NT2/D1 (cell line): Measurements from ENCODE around the gene CGB1.

ENCODE experiments used
- DNase-seq: peaks from one replicate; pipeline ENCODE4 v3.0.0-alpha.2; 2011; ENCODE audit warnings: low read depth, low spot score
- H3K27me3 ChIP-seq: 2 replicates; pipeline ENCODE4 v1.6.0; 2011; ENCODE audit warnings: mild to moderate bottlenecking; ENCODE audit not compliant: insufficient read length, insufficient read depth
- H3K36me3 ChIP-seq: 2 replicates; pipeline ENCODE4 v1.6.1; 2011; ENCODE audit warnings: mild to moderate bottlenecking, low read length, mixed read lengths; ENCODE audit not compliant: insufficient read depth, insufficient read length
- H3K4me1 ChIP-seq: 2 replicates; pipeline ENCODE4 v1.5.1; 2011; ENCODE audit not compliant: insufficient read depth, insufficient read length
- H3K4me3 ChIP-seq: 2 replicates; pipeline ENCODE4 v1.5.1; 2011; ENCODE audit warnings: low read depth; ENCODE audit not compliant: insufficient read length
- H3K9ac ChIP-seq: 2 replicates; pipeline ENCODE4 v1.6.0; 2011; ENCODE audit warnings: low read depth; ENCODE audit not compliant: insufficient read length
- H3K9me3 ChIP-seq: 2 replicates; pipeline ENCODE4 v1.5.1; 2011; ENCODE audit warnings: mild to moderate bottlenecking, low read length; ENCODE audit not compliant: insufficient read depth
- SUZ12 ChIP-seq: IDR thresholded peaks from 2 replicates; pipeline ENCODE4 v1.6.1; 2011; ENCODE audit not compliant: insufficient read length, insufficient read depth; ENCODE audit errors: extremely low read depth
- YY1 ChIP-seq: IDR thresholded peaks from 2 replicates; pipeline ENCODE4 v1.6.1; 2011; ENCODE audit not compliant: insufficient read length, insufficient read depth
- ZNF274 ChIP-seq: IDR thresholded peaks from 2 replicates; pipeline ENCODE4 v1.6.1; 2011; ENCODE audit warnings: mild to moderate bottlenecking, low read depth, low read length

Gene CGB1

GRCh38 chr19:49004964-49005614, 31.6 kb downstream of the CGB1 start:
- H3K36me3 ChIP-seq, result peaks cover 71% of the 10 kb centered on the region

DNA sequence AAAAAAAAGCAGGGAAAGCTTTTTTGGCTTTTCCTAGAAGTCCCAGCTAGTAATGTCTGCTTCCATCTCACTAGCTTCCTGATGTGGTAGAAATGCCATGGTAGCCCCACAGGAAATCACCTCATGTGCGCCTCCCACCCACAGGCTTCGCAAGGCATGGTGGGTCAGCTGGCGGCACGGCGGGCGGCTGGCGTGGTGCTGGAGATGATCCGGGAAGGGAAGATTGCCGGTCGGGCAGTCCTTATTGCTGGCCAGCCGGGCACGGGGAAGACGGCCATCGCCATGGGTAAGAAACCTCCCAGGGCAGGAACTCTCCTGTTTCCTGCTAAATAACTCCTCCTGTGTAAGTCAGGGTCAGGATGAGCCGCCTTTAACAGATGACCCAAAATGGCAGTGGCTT, 32.6 kb downstream of the CGB1 start:
- no peaks in the 10 kb centered on the region for H3K4me1 ChIP-seq
- no peak overlapping the region for H3K4me3 ChIP-seq
- no peaks in the 10 kb centered on the region for H3K27me3 ChIP-seq
- H3K9me3 ChIP-seq, result no peaks in the 10 kb centered on the region
- peaks cover 72% of the 10 kb centered on the region for H3K36me3 ChIP-seq
- no peak for DNase-seq
- no peak overlapping the region for H3K9ac ChIP-seq
- TF ChIP-seq YY1 (no peak), SUZ12 (no peak), ZNF274 (no peak)

More at GRCh38 chr19:49004964-49005614, 31.6 kb downstream of the CGB1 start:
- Histone ChIP-seq H3K9me3 (no peaks in the 10 kb centered on the region), H3K4me3 (no peak overlapping the region), H3K9ac (no peak overlapping the region), H3K4me1 (no peaks in the 10 kb centered on the region), H3K27me3 (no peaks in the 10 kb centered on the region)
- TF ChIP-seq YY1 (no peak), SUZ12 (no peak), ZNF274 (no peak)
- no peak for DNase-seq

DNA sequence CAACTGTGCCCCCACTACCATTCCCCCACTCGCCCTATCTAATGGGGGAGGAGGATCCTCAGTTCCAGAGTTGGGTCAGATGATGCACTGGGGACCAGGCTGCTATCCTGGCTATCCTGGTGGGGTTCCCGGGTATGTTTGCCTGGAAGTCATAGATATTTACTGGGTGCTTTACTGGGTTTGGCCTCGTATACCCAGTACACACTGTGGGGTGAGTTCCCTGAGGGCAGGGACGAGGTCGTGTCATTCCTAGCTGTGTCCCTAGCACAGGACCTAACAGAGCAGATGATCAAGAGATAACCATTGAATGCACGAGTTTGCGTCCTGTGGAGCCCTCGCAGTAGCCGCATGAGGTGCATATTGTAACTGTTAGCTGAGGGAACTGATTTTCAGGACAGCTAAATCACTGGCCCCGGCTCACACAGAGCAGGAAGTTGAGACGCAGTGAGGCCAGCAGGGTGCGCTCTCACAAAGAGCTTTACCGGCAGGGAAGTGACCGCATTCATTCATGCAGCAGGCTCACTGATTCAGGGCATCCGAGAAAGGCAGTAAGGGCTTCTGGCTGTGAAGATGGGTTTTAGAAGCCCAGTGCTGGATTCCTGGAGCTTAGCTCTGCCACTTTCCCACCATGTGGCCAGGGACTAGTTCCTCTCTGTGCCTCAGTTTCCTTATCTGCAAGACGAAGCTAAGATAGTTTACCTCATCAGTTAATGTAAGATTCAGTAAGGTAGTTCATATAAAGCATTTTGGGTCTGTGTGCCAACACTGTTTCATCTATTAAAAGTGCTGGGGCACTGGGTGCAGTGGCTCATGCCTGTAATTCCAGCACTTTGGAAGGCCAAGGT, 37.0 kb downstream of the CGB1 start:
- Histone ChIP-seq H3K9ac (peak overlapping the region; percentile 0), H3K27me3 (no peaks in the 10 kb centered on the region), H3K36me3 (peaks cover 53% of the 10 kb centered on the region), H3K4me3 (no peak overlapping the region), H3K9me3 (no peaks in the 10 kb centered on the region), H3K4me1 (peaks cover 3% of the 10 kb centered on the region)
- no peak for TF ChIP-seq SUZ12
- TF ChIP-seq YY1, result no peak
- no peak for TF ChIP-seq ZNF274
- no peak for DNase-seq

DNA sequence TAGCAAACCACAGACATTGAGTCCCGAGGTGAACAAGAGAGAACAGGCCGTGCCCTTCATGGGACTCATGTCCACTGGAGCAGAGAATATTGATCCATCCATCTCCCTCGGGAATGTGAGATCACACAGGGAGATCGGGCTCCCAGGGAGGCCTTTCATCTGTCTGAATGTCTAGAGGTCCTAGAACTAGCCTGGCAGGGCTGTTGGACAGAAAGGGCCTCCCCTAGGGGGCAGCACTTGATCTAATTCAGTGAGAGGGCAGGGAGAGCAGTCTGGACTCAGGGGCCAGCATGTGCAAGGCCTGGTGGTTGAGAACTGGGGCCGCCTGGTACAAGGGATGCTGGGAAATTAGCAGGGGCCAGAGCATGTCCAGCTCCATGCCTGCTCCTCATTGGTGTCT, 38.7 kb downstream of the CGB1 start:
- H3K36me3 ChIP-seq, result peaks cover 36% of the 10 kb centered on the region

DNA sequence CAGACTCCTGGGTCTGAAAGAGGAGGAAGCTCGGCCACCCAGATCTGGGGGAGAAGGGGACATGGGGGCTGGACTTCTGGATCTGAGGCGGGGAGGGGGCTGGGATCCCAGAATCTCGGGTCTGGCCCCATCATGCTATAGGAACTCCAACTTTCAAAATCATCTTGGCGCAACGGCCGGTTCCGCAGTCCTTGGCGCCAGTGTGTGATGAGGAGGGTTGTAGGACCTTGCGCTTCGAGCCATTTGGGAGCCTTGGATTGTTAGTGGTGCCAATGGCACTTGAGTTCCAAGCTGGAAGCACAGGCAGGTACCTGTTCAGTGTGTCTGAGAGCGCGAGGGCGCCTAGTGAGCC, 42.7 kb downstream of the CGB1 start:
- Histone ChIP-seq H3K9me3 (no peaks in the 10 kb centered on the region), H3K9ac (peak overlapping the region; percentile 75), H3K27me3 (no peaks in the 10 kb centered on the region), H3K36me3 (peaks cover 22% of the 10 kb centered on the region), H3K4me3 (peak overlapping the region; percentile 89), H3K4me1 (peaks cover 20% of the 10 kb centered on the region)
- DNase-seq, result no peak
- TF ChIP-seq SUZ12, result no peak
- TF ChIP-seq ZNF274, result no peak
- TF ChIP-seq YY1, result no peak

More for the DNA sequence above, 38.7 kb downstream of the CGB1 start:
- TF ChIP-seq ZNF274 (no peak), SUZ12 (no peak), YY1 (no peak)
- H3K9me3 ChIP-seq, result no peaks in the 10 kb centered on the region
- no peaks in the 10 kb centered on the region for H3K27me3 ChIP-seq
- H3K4me1 ChIP-seq, result peaks cover 3% of the 10 kb centered on the region
- no peak for DNase-seq
- H3K4me3 ChIP-seq, result no peak overlapping the region
- H3K9ac ChIP-seq, result no peak overlapping the region

DNA sequence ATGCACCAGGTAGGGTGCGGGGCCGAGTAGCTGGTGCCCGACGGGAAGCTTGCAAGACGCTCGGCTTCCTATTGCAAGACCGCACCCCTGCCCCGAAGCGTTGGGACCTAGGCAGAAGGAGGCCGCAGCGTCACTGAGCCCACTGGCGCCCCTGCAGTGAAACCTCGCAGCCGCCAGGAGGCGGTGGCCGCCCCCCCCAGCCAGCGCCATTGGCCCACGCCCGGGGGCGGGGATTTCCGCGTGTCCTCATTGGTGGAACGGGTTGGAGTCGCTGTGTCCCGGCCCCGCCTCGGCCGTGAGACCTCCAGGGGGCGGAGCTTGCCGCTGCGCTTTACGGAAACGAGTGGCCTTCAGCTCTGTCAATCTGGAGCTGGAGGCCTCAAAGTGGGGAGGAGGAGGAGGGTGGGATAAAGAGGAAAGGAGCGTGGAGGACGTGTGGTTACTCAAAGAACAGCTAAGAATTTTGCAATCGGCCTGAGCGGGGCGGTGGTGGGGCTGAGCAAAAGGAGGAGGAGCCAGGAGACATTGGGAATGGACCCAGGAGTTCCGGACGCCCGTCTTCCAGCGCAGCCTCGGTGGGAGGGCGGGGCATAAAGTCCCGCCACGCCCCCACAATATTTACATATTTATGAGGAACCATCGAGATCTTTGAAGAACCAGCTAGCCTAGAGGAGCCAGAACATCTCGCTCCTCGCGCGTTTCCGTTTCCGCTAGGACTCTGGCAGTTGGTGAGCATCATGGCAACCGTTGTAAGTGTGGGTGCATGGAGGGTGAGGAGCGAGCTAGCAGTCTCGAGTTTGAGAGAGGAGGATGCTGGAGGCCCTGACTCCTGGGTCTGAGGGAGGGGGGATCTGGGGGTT, 43.3 kb downstream of the CGB1 start, which contains the start of the genes GYS1 and RUVBL2:
Gene GYS1, minus strand, starts transcription at position 135 of the 860 bp plus-strand sequence. CDS start 197 bp downstream, outside the sequence.
Gene RUVBL2, plus strand, starts transcription at position 713 of the 860 bp plus-strand sequence. Its CDS starts 25 bp downstream, at position 738.
- peaks cover 25% of the 10 kb centered on the region for H3K36me3 ChIP-seq
- peak; percentile 94 for DNase-seq
- H3K4me3 ChIP-seq, result peak within 1 kb of the TSS; percentile 89
- peak; percentile 48 for TF ChIP-seq YY1
- TF ChIP-seq ZNF274, result no peak
- no peak for TF ChIP-seq SUZ12
- peaks cover 20% of the 10 kb centered on the region for H3K4me1 ChIP-seq
- H3K9ac ChIP-seq, result peak within 1 kb of the TSS; percentile 85
- H3K9me3 ChIP-seq, result no peaks in the 10 kb centered on the region
- H3K27me3 ChIP-seq, result no peaks in the 10 kb centered on the region
